Activated CD8-positive, alpha-beta memory T cell treated with anti-CD3 and anti-CD28 coated beads, Interleukin-2, amount 10 ng/mL, durations not matched to agents 7 days and 5 days (primary cell): ENCODE data around the gene DENND5B. TPM values are rescaled to one million over a fixed set of nuclear protein-coding genes. Genes with fewer than 3 reads are reported as not detected.

Source experiments
- ATAC-seq: fragments of 150-1000 bp; cut with Tn5 transposase; one replicate; pipeline ENCODE4 v1.10.0; 2021; ENCODE audit warnings: moderate library complexity
- CTCF ChIA-PET: fragments of 350-600 bp; sonication (Branson Sonifier 250); formaldehyde crosslinking; loops from one replicate; lab custom pipeline; 2021; ENCODE audit warnings: antibody characterized with exemption; lab: Charles Lee
- DNase-seq: peaks from one replicate; pipeline ENCODE4 v3.0.0-alpha.2; 2020
- H3K27ac Mint-ChIP-seq: one replicate; pipeline ENCODE4 v1.8.0; 2021; ENCODE audit warnings: mild to moderate bottlenecking, mixed read lengths
- H3K27me3 Mint-ChIP-seq: one replicate; pipeline ENCODE4 v1.8.0; 2021; ENCODE audit warnings: mixed read lengths
- H3K36me3 Mint-ChIP-seq: one replicate; pipeline ENCODE4 v1.8.0; 2021; ENCODE audit warnings: mild to moderate bottlenecking, mixed read lengths
- H3K4me1 Mint-ChIP-seq: one replicate; pipeline ENCODE4 v1.8.0; 2021; ENCODE audit warnings: mixed read lengths
- H3K4me3 Mint-ChIP-seq: one replicate; pipeline ENCODE4 v1.8.0; 2021; ENCODE audit warnings: mild to moderate bottlenecking, moderate library complexity, mixed read lengths
- H3K9me3 Mint-ChIP-seq: one replicate; pipeline ENCODE4 v1.8.0; 2022; ENCODE audit warnings: low read depth, mixed read lengths
- total RNA-seq, 2 experiments: library from RNA; stranded (reverse); gene quantifications; one replicate each; pipeline ENCODE4 v1.2.3, GENCODE V29; 2021

Gene DENND5B
- total RNA-seq, 2 experiments from 2014 or later, result 0.06 to 0.26 TPM

- Mint-ChIP-seq H3K27me3 (no peaks in the 10 kb centered on the region), H3K36me3 (no peaks in the 10 kb centered on the region), H3K4me3 (peak overlapping the region; percentile 37), H3K9me3 (no peaks in the 10 kb centered on the region), H3K27ac (peak overlapping the region; percentile 81), H3K4me1 (peaks cover 21% of the 10 kb centered on the region)
- peak; percentile 41 for DNase-seq
- CTCF ChIA-PET, result interaction anchor here (0.7 to 3.1 kb wide), 12 partner anchors 10 to 513 kb away, joined by 3 to 16 read pairs (median 4); partner anchors contain the start of gene SINHCAF
- ATAC-seq, result peak; percentile 55
Observed at GRCh38 chr12:31362115-31362758, 228.7 kb downstream of the DENND5B start.

- Mint-ChIP-seq H3K36me3 (no peaks in the 10 kb centered on the region), H3K4me3 (no peak overlapping the region), H3K9me3 (no peaks in the 10 kb centered on the region), H3K4me1 (peaks cover 21% of the 10 kb centered on the region), H3K27me3 (no peaks in the 10 kb centered on the region), H3K27ac (no peak overlapping the region)
- CTCF ChIA-PET, result interaction anchor here (0.8 to 1.6 kb wide), 3 partner anchors 9 to 513 kb away, joined by 3 read pairs; partner anchors contain the start of gene SINHCAF
- no peak for ATAC-seq
- DNase-seq, result no peak
Observed at GRCh38 chr12:31361730-31362114, 229.2 kb downstream of the DENND5B start.

- no peak for ATAC-seq
- peaks cover 3% of the 10 kb centered on the region for H3K27me3 Mint-ChIP-seq
- CTCF ChIA-PET, result no interaction called here
Observed at GRCh38 chr12:31355747-31356107, 235.2 kb downstream of the DENND5B start.

GRCh38 chr12:31353750-31354708 lies 236.9 kb downstream of the DENND5B start:
- Mint-ChIP-seq H3K27ac (no peak overlapping the region), H3K4me3 (no peak overlapping the region), H3K36me3 (no peaks in the 10 kb centered on the region), H3K4me1 (no peaks in the 10 kb centered on the region), H3K27me3 (peaks cover 10% of the 10 kb centered on the region), H3K9me3 (no peaks in the 10 kb centered on the region)
- CTCF ChIA-PET, result no interaction called here
- ATAC-seq (no peak), DNase-seq (no peak)

More at GRCh38 chr12:31355747-31356107, 235.2 kb downstream of the DENND5B start:
- Mint-ChIP-seq H3K36me3 (no peaks in the 10 kb centered on the region), H3K9me3 (no peaks in the 10 kb centered on the region), H3K27ac (no peak overlapping the region), H3K4me3 (no peak overlapping the region), H3K4me1 (no peaks in the 10 kb centered on the region)
- no peak for DNase-seq

GRCh38 chr12:31346267-31346666 lies 244.7 kb downstream of the DENND5B start:
- peaks cover 10% of the 10 kb centered on the region for H3K27me3 Mint-ChIP-seq
- no peaks in the 10 kb centered on the region for H3K9me3 Mint-ChIP-seq
- no peak overlapping the region for H3K4me3 Mint-ChIP-seq
- H3K27ac Mint-ChIP-seq, result no peak overlapping the region
- H3K4me1 Mint-ChIP-seq, result no peaks in the 10 kb centered on the region
- CTCF ChIA-PET, result no interaction called here
- DNase-seq (no peak), ATAC-seq (no peak)
- H3K36me3 Mint-ChIP-seq, result no peaks in the 10 kb centered on the region

- no peak for ATAC-seq
- no peaks in the 10 kb centered on the region for H3K36me3 Mint-ChIP-seq
- CTCF ChIA-PET, result no interaction called here
- H3K4me3 Mint-ChIP-seq, result no peak overlapping the region
- peaks cover 3% of the 10 kb centered on the region for H3K27me3 Mint-ChIP-seq
- no peaks in the 10 kb centered on the region for H3K9me3 Mint-ChIP-seq
- H3K27ac Mint-ChIP-seq, result no peak overlapping the region
- H3K4me1 Mint-ChIP-seq, result no peaks in the 10 kb centered on the region
- no peak for DNase-seq
Observed at GRCh38 chr12:31343139-31343538, 247.8 kb downstream of the DENND5B start.

GRCh38 chr12:31342286-31342685 lies 248.7 kb downstream of the DENND5B start:
- Mint-ChIP-seq H3K36me3 (no peaks in the 10 kb centered on the region), H3K27me3 (peaks cover under 1% of the 10 kb centered on the region), H3K4me1 (no peaks in the 10 kb centered on the region), H3K27ac (no peak overlapping the region), H3K4me3 (no peak overlapping the region), H3K9me3 (no peaks in the 10 kb centered on the region)
- ATAC-seq, result no peak
- no peak for DNase-seq
- CTCF ChIA-PET, result interaction anchor here (1.4 kb wide), 1 partner anchor 71 kb away, joined by 3 read pairs; no protein-coding TSS in a partner anchor

GRCh38 chr12:31339831-31340622 lies 250.9 kb downstream of the DENND5B start:
- no peaks in the 10 kb centered on the region for H3K4me1 Mint-ChIP-seq
- CTCF ChIA-PET, result no interaction called here
- no peak overlapping the region for H3K27ac Mint-ChIP-seq
- H3K36me3 Mint-ChIP-seq, result no peaks in the 10 kb centered on the region
- H3K27me3 Mint-ChIP-seq, result no peaks in the 10 kb centered on the region
- H3K9me3 Mint-ChIP-seq, result no peaks in the 10 kb centered on the region
- DNase-seq (no peak), ATAC-seq (no peak)
- H3K4me3 Mint-ChIP-seq, result no peak overlapping the region

GRCh38 chr12:31337952-31338351 lies 253.0 kb downstream of the DENND5B start:
- ATAC-seq, result no peak
- CTCF ChIA-PET, result no interaction called here
- H3K36me3 Mint-ChIP-seq, result no peaks in the 10 kb centered on the region
- H3K9me3 Mint-ChIP-seq, result no peaks in the 10 kb centered on the region
- no peaks in the 10 kb centered on the region for H3K27me3 Mint-ChIP-seq
- no peaks in the 10 kb centered on the region for H3K4me1 Mint-ChIP-seq
- no peak overlapping the region for H3K4me3 Mint-ChIP-seq
- DNase-seq, result no peak
- H3K27ac Mint-ChIP-seq, result no peak overlapping the region

Other genes starting within 250 kb of the DENND5B start
- gene ETFBKMT, start 68.6 kb upstream of the DENND5B start, total RNA-seq, result 1 to 10 TPM; 1.2 to 2.1 TPM
- 1 to 10 TPM; 3.1 to 3.9 TPM for gene AMN1, start 137.9 kb upstream of the DENND5B start, total RNA-seq